Osteoblast (primary cell): ENCODE measurements around the gene ILKAP. TPM values are rescaled to one million over a fixed set of nuclear protein-coding genes. Genes with fewer than 3 reads are reported as not detected.

ENCODE experiments used
- DNase-seq: peaks from one replicate; pipeline ENCODE4 v3.0.0; 2011; ENCODE audit warnings: low spot score, mixed read lengths; ENCODE audit not compliant: insufficient read length; ENCODE audit errors: missing footprints
- H2AFZ ChIP-seq: 2 replicates; pipeline ENCODE4 v1.6.0; 2011; ENCODE audit warnings: mild to moderate bottlenecking, low read length
- H3K27ac ChIP-seq: 2 replicates; pipeline ENCODE4 v1.5.1; 2011; ENCODE audit warnings: mild to moderate bottlenecking, low read depth, low read length, moderate library complexity
- H3K27me3 ChIP-seq: 2 replicates; pipeline ENCODE4 v1.6.0; 2012; ENCODE audit warnings: mild to moderate bottlenecking, control low read depth, inconsistent platforms, low read length, moderate library complexity; ENCODE audit not compliant: insufficient read depth
- H3K36me3 ChIP-seq: 2 replicates; pipeline ENCODE4 v1.5.1; 2011; ENCODE audit warnings: mild to moderate bottlenecking, low read length, control low read depth, moderate library complexity; ENCODE audit not compliant: insufficient read depth
- H3K4me1 ChIP-seq: 2 replicates; pipeline ENCODE4 v1.5.1; 2011; ENCODE audit warnings: mild to moderate bottlenecking, low read length, control low read depth, moderate library complexity; ENCODE audit not compliant: insufficient read depth
- H3K4me2 ChIP-seq: 2 replicates; pipeline ENCODE4 v1.6.0; 2011; ENCODE audit warnings: mild to moderate bottlenecking, low read length; ENCODE audit not compliant: insufficient read depth
- H3K4me3 ChIP-seq: fragments of 200-600 bp; sonication (generic); 3 replicates; pipeline ENCODE4 v1.5.1; 2012; ENCODE audit warnings: mild to moderate bottlenecking, low read length, inconsistent platforms; ENCODE audit not compliant: insufficient read depth
- H3K79me2 ChIP-seq: 2 replicates; pipeline ENCODE4 v1.6.0; 2012; ENCODE audit warnings: mild to moderate bottlenecking, low read length, control low read depth, inconsistent platforms; ENCODE audit not compliant: insufficient read depth
- H3K9me3 ChIP-seq: 2 replicates; pipeline ENCODE4 v1.5.1; 2011; ENCODE audit warnings: low read depth, low read length, control low read depth
- H4K20me1 ChIP-seq: 2 replicates; pipeline ENCODE4 v1.6.0; 2012; ENCODE audit warnings: mild to moderate bottlenecking, low read length, control low read depth; ENCODE audit not compliant: insufficient read depth
- total RNA-seq: library from RNA; depleted of rRNA; stranded (reverse); fragments of >200 nt; gene quantifications from 2 replicates; pipeline ENCODE4 v1.2.3, GENCODE V29; 2012
- TF ChIP-seq, protein P1 (sequence below): IDR thresholded peaks from 2 replicates; pipeline ENCODE4 v1.5.1; 2011; ENCODE audit warnings: mild to moderate bottlenecking, low read depth, low read length, moderate library complexity; ENCODE audit errors: extremely low read depth

Gene ILKAP
- total RNA-seq, 1 donor = 24.2 TPM

DNA sequence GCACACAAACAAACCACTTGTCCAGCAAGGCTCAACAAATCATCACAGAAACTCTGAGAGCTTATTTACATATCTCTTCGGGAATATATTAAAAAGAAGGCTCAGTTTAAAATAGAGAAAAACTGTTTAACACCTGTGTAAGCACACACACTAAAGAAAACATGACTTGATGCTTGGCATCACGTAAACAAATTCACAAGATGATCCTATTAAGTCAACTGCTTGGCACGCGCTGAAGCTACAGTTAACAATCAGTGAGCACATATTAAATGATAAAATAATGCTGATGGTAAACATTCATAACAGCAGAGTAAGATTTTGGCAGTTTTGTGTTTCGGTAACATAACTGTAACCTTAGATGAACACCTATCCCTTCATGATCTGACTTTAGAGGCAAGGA lies 40.7 kb upstream of the ILKAP start:
- Histone ChIP-seq H4K20me1 (no peaks in the 10 kb centered on the region), H3K4me1 (no peaks in the 10 kb centered on the region), H3K4me3 (no peak overlapping the region), H3K36me3 (no peaks in the 10 kb centered on the region), H3K27ac (no peak overlapping the region), H2AFZ (no peak overlapping the region), H3K9me3 (no peaks in the 10 kb centered on the region), H3K27me3 (peaks cover 17% of the 10 kb centered on the region), H3K79me2 (no peaks in the 10 kb centered on the region), H3K4me2 (no peak overlapping the region)
- TF ChIP-seq, protein P1, sequence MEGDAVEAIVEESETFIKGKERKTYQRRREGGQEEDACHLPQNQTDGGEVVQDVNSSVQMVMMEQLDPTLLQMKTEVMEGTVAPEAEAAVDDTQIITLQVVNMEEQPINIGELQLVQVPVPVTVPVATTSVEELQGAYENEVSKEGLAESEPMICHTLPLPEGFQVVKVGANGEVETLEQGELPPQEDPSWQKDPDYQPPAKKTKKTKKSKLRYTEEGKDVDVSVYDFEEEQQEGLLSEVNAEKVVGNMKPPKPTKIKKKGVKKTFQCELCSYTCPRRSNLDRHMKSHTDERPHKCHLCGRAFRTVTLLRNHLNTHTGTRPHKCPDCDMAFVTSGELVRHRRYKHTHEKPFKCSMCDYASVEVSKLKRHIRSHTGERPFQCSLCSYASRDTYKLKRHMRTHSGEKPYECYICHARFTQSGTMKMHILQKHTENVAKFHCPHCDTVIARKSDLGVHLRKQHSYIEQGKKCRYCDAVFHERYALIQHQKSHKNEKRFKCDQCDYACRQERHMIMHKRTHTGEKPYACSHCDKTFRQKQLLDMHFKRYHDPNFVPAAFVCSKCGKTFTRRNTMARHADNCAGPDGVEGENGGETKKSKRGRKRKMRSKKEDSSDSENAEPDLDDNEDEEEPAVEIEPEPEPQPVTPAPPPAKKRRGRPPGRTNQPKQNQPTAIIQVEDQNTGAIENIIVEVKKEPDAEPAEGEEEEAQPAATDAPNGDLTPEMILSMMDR = no peak
- no peak for DNase-seq

DNA sequence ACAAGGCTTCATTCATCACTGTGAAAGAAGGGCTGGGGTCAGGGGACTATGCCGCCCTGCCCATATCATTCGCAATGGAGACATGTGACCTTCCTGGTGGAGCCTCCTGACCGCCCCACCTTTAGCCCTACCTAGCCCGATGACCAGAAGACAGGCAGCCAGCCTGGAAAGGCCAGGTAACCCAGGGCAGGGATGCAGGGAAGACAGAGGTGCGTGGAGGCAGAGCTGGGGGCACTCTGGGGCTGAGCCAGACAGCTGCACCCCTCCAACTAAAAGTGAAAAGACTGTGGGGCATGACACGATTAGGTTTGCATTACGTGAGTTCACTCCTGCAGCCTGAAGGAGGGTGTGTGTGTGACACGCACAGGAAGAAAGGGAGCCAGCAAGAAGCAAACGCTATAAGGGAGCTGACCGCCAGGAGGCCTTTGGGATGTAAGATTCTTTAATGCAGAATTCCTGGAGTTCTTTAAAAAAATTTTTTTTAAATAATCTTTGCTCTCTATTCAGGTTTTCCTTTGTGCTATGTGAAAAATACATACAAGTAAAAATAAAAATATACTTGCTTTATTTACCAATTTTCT lies 40.1 kb upstream of the ILKAP start:
- H3K79me2 ChIP-seq = no peaks in the 10 kb centered on the region
- H3K9me3 ChIP-seq = no peaks in the 10 kb centered on the region
- no peak overlapping the region for H3K27ac ChIP-seq
- no peaks in the 10 kb centered on the region for H4K20me1 ChIP-seq
- no peaks in the 10 kb centered on the region for H3K4me1 ChIP-seq
- no peak for DNase-seq
- no peak overlapping the region for H2AFZ ChIP-seq
- TF ChIP-seq, protein P1 = no peak
- H3K27me3 ChIP-seq = peaks cover 23% of the 10 kb centered on the region
- no peak overlapping the region for H3K4me3 ChIP-seq
- no peak overlapping the region for H3K4me2 ChIP-seq
- no peaks in the 10 kb centered on the region for H3K36me3 ChIP-seq

DNA sequence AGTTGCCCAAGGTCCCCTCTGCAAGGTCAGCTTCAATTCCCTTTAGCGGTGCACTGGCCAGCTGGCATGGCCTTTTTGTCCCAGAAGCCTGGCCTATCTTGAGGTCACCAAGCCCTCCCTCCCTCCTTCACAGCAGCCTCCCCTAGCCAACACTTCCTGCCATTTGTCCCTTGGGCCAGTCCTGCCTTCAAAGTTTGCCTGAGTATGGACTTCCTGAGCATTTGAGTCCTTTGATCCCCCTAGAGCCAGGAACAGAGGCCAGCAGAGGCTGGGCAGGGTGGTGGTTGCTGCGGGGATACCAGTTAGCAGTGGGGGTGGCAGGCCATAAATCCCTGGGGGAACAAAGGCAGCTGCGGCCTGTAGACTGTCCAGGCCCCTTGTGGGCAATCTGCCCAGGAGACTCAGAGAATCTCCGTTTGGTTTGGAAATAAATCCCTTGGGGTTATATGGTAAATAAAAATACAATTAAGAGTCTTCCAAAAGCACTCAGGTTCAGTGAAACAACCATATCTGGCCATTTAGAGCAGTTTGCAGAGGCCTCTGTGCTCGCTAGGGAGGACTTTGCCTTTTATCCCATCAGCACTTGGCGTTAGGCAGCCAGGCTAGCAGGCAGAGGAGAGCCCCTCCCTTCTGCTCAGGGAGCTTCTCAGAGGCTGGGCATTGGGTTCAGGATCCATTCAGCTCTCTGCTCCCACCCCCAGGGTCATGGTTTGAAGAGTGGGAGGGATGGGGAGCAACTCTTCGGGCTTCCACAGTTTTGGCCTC lies 39.4 kb upstream of the ILKAP start:
- H4K20me1 ChIP-seq = no peaks in the 10 kb centered on the region
- no peaks in the 10 kb centered on the region for H3K79me2 ChIP-seq
- TF ChIP-seq, protein P1 = no peak
- H3K4me1 ChIP-seq = no peaks in the 10 kb centered on the region
- no peak for DNase-seq
- H3K27ac ChIP-seq = no peak overlapping the region
- H3K36me3 ChIP-seq = no peaks in the 10 kb centered on the region
- no peak overlapping the region for H2AFZ ChIP-seq
- H3K27me3 ChIP-seq = peaks cover 29% of the 10 kb centered on the region
- no peaks in the 10 kb centered on the region for H3K9me3 ChIP-seq
- H3K4me2 ChIP-seq = no peak overlapping the region
- H3K4me3 ChIP-seq = no peak overlapping the region

DNA sequence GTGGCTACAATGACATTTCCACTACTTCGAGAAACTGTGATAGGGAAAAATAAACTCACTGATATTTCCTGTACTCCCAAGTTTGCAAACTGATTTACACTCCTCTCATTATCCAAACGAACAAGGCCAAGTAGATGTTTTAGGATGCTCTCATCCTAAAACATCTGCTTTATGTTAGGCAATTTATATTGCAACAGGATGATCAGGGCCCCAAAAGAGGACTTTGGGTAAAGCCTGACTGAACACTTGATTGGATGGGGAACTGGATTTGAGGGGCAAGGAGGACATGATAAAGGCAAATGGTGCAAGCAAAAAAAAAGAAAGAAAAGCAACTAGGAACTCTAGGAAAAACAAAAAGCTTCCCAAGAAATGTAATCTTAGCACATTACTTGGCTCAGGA lies 38.5 kb upstream of the ILKAP start:
- no peak for DNase-seq
- Histone ChIP-seq H3K27ac (no peak overlapping the region), H3K4me3 (no peak overlapping the region), H3K36me3 (no peaks in the 10 kb centered on the region), H3K79me2 (no peaks in the 10 kb centered on the region), H2AFZ (no peak overlapping the region), H3K27me3 (peaks cover 39% of the 10 kb centered on the region), H4K20me1 (no peaks in the 10 kb centered on the region), H3K4me2 (no peak overlapping the region), H3K4me1 (no peaks in the 10 kb centered on the region), H3K9me3 (no peaks in the 10 kb centered on the region)
- TF ChIP-seq, protein P1 = no peak
